Renal cortex interstitium (tissue), 11 donors: ENCODE data around the gene TFCP2. TPM values are rescaled to one million over a fixed set of nuclear protein-coding genes. Genes with fewer than 3 reads are reported as not detected.
A peak's percentile ranks its signal among the peaks of the same experiment; 100 is the strongest.

Experiments
- DNase-seq, 11 donors: peaks; one replicate each; pipeline ENCODE4 v3.0.0-alpha.2; 2013; ENCODE audit warnings: low read depth in 9 of 11, low spot score in 4 of 11; ENCODE audit errors: extremely low read depth in 1 of 11
- polyA plus RNA-seq, 3 donors: library from polyadenylated mRNA; unstranded; fragments of 120-200 nt; gene quantifications; one replicate each; pipeline ENCODE4 v1.2.1, GENCODE V29; 2013; ENCODE audit not compliant: insufficient read length in 3 of 3

The TFCP2 gene
- polyA plus RNA-seq, 3 donors = 53.0 to 55.1 (median 54.1) TPM

DNA sequence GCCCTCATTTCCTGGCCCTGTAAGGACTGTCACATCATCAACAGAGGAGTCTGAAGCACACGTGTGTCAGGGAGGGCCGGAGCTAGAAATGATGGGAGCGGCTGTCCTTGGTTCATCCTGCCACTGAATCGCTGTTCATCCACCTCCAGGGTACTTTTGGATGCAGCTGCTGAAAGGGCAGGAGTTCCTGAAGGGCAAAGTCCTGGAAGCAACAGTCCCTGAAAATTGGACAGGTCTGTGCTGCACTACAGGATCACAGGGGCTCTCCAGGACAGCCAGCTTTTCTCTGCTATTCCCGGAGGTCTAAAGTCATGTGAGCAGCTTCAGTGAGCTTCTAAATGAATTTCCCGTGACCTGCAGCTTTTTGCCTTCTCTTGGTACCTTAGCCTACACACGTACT is 27.2 kb upstream of the TFCP2 start:
- no peak for DNase-seq

DNA sequence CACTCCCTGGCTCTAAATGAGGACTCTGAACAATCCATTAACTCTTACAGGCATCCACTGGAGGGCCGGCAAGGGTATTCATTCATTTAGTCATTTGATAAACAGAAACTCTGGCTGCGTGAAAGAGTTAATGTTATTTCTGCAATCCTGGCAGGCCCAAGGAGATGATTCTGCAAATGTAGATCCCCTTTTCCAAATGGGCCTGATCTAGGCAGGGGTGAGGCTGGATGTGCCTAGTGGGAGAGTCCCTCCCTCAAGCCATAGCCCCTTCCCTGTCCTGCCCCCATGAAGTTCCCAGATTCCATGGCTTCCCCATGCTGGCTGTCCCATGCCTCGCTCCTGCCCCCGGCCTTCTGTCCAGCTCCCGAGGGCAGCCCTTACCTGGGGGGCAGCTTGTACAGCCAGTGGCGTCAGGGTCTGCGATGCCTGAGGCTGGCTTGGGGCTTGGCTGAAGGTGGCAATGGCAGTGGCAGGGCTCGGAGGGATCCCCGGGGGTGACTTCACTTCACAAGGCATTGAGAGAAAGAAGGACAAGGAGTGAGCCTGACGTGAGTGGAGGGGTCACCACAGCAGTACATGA is 26.5 kb upstream of the TFCP2 start:
- no peak for DNase-seq

DNA sequence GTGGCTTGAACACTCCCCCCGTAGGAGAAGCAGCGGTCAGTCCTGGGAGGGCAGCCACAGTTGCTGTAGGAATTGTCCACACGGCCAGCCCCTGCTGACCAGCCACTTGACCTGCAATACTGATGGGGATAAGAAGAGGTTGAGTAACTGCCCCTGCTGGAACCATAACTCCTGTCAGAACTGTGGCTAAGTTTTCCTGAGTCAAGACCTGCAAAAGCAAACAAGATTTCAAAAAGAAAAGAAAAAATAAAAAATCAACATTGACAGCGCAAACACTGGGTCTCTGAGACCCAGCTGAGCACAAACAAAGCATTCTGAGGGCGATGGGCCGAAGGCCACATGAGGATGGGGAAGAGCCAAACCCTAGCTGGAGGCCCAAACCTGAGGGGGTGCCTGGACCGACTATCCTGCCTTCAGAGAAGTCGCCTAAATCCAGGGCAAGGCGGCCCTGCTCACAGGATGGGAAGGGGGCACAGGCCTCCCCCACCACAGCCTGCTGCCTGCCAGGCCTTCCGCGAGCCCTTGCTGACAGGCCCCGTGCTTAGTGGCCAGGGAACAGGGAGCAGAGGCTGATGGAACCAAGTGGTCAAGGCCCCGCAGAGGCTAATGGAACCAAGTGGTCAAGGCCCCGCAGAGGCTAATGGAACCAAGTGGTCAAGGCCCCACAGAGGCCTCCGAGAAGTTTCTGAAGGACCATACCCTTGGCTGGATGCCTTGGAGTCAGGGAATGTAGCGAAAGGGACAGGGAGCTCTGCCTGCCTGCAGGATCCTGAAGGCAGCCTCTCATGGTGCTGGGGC is 25.8 kb upstream of the TFCP2 start:
- DNase-seq = no peak

DNA sequence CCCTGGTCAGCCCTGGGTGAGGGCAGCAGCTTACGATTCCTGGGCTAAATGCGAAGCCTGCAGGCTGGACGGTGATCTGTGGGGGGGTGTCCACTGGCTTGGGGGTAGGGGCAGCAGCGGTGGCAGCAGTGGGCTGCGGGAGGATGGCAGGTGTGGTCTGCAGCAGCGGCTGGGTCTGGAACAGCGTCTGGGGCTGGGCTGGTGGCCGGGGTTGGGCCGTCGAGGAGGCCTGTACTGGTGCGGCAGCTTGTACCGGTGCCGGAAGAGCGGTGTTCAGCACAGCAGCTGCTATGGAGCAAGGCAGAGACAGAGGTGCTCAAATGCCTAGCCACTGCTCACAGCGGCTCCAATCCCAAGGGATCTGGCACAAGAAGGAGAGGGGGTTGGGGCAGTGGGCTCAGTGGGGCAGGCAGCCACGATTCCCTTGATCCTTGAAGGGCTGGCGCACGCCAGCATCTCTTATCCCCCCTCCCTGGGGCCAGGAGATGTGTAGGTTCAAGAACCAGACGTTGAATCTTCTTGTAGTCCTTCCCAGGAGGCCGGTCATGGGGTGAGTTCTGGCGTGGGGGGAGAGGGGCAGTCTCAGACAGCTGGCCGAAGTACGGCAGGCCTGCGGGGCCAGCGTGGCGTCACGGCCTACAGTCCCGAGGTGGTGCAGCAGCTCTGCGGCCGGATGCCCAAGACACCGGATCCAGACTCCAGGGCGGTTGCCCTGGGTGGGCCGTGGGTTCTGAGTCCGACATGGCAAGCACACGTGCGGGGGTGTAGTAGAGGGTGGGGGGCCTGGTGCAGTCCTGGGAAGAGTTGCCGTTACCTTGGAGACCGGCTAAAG is 25.0 kb upstream of the TFCP2 start:
- DNase-seq = no peak

DNA sequence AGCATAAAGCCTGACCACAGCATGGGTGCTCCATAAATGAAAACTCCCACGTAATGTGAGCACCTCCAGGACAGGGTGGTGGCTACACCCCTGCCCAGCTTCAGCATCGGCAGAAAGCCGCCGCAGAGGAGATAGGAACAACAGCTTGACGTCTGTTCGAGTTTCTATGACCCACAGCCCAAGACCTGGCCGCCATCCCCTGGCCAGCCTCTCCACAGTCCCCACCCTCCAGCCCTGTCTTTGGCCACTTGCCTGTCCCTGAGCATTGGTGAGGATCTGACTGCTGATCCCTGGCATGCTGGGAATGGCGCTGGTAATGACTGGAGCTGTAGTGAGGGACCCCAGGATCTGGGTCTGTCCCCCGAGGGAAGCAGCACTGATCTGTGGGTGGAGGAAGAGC is 23.6 kb upstream of the TFCP2 start:
- no peak for DNase-seq

DNA sequence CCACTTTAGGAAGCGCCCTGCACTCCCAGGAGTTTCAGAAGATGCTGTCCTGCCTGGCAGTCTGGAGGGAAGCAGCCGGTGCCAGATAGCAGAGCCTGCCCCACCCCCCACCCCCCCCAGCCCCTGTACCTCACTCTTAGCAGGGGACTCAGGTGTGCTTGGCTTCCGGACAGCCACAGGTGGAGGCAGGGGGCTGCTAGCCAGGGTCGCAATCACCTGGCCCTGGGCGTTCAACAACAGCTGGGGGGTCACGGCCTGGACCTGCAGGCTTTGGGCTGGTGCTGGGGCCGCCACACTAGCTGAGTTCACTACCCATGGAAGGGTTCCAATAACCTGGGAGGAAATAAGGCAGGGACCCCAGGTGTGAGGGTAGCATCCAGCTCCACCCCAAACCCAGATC is 22.9 kb upstream of the TFCP2 start:
- DNase-seq = no peak

DNA sequence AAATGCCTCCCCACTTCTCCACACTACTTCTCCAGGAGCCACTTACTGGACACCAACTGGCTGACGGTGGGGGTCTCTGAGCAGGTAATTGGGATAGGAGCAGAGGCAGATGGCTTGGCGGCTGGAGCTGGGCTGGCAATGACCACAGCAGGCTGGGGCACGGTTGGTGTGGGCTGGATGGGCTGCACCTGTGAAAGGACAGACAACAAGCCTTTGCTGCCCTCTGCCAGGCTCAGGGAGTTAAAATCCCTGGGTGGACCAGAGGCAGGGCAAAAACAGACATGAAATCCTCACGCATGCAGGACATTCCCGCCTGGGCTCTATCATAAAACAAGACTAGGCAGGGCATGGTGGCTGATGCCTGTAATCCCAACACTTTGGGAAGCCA is 19.3 kb upstream of the TFCP2 start:
- no peak for DNase-seq

DNA sequence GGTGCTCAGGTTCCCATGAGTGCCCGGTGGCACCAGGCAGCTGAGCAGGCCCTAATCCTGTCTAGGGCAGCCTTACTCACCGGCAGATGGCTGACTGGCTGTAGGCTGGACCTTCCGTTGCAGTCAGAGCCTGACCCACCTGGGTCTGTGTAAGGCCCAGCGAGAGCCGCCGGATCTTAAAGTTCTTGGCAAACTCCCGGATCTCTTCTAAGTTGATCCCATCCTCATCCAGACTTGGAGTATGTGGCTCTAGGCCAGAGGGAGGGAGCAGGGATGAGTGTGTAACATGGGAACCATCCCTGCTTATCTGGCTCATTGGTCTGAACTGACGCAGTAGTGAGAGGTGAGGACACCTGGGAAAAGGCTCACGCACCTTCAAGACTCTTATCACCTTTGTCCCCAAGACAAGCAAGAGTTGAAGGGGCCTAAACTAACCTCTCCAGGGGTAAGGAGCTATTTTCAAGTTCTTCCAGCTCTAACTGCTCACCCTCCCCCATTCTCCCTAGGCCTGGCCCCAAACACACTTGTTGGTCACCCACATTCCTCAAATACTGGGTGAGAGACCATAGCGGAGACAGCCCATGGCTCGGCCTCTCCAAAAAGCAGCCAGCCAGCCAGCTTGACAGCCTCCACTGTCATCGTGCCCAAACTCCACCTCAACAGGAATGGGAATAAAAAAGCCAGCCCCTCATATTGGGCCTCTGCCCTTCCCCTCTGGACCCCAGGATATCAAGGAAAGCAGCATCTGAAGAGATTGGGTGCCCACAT is 18.8 kb upstream of the TFCP2 start:
- no peak for DNase-seq

DNA sequence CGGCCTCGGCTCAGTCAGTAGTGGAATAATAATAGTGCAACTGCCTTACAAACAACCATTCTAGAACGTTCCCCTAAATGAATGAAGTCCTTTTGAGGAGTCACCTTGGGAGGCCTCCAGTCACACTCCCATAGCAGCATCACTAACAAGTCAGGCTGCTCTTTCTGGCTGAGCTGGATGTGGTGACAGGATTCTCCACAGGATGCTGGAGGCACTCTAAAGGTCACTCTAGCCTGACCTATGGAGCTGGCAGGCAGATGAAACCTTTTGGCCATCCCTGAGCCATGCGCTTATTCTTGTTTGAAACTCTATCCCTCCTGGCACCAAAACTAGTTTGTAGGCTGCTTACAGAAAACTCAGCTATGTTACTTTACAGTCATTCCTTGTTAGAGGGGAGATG is 17.9 kb upstream of the TFCP2 start:
- no peak for DNase-seq

DNA sequence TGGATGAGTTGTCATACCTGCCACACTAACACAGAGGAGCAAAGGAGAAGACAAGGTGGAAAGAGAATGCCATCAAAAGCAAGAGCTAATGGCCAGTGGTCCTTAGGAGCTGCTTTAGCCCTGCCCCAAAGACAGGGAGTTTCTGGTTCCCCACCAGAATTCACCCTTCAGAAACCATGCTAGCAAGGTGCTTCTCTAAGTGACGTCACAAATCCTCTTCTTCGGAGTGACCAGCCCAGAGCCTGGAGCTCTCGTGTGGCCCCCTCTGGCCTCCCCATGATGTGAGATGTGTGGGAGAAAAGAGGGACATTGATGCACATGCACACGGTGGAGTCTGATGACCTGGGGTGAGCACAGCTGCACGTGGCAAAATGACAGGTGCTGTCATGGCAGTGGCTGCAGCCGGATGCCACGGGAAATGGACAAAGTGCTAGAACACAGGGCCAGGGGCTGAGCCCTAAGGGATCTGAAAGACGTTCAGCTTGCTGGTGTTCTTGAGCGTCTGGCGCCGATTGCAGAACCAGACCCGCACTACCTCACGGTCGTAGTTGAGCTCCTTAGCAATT is 16.9 kb upstream of the TFCP2 start:
- no peak for DNase-seq

DNA sequence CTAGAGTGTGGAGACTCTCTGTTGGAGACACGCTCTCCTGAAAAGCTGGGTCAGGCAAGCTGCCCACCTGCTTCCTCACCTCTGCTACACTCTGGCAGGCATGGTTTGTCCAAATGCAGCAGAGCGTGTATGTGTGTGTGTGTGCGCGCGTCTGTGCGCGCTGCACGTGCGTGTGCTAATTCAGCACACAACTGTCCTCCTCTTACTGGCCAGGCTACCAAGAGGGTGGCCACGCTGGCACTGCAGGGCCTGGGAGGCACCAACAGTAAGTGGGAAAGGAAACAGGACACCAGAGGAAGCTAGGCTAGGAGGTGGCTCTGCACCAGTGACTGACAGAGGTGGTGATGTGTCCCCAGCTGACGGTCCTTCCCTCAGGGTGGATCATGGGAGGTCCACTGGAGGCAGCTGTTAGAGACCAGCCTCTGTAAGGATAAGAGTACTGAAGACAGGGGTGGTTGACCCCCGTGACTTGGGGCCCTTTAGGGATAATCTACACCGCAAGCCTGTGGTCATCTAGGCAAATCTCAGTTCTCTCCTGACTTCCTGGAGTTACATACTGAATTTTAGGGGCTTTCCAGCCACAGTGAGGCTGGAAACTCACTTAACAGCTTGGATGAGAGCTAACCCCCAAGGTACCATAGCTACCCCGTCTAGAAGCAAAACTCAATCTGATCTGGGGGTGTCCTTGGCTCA is 15.6 kb upstream of the TFCP2 start:
- no peak for DNase-seq

DNA sequence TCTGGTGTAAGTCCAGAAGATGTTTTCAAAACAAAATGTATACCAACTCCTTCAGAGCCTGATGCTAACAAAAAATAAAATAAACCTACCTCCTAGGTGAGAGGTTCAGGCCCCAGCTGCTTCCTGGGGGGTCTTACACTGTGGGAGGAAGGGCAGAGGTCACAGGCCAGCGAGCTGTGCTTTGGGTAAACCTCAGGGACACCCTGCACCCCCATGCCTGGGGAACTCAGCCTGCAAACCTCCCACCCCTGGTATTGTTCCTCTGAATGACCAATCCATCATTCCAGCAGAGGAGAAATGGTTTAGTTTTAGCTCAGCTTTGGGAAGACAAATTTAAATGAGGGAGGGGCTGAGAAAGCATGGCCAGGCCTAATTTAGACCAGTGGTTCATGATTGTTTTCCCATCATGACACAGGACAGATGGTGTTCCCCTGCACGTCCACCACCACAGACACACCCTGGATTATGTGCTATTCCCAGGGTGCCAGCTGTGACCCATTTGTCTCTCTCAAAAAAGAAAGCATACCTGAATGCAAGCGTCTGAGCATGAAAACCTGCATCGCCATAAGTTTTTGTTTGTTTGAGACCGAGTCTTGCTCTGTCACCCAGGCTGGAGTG is 14.5 kb upstream of the TFCP2 start:
- no peak for DNase-seq

DNA sequence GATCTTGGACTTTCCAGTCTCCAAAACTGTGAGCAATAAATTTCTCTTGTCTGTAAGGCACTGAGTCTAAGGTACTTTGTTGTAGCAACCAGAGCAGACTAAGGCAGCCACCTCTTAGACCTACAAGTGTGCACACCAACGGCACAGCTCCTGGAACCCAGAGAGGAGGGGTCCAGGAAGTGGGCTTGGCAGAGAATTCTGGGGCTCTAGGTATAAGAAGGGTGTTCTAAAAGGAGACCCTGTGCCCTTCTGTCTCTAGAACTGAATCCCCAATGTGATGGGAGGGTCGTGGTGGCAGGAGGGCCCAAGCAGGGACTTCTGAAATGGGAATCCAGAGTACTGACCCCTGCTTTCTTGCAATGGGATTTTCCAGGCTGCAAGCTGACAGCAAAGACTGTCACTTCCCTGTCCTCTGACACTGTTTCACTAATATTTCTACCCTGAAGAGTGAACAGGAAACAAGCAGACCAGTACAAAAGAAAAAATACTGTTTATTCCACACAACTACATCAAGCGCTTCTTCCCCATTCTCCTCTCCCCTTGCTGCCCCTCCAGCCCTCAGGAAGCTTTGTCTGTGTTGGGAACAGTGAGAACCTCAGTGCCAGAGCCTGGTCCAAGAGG is 13.6 kb upstream of the TFCP2 start:
- DNase-seq = no peak

DNA sequence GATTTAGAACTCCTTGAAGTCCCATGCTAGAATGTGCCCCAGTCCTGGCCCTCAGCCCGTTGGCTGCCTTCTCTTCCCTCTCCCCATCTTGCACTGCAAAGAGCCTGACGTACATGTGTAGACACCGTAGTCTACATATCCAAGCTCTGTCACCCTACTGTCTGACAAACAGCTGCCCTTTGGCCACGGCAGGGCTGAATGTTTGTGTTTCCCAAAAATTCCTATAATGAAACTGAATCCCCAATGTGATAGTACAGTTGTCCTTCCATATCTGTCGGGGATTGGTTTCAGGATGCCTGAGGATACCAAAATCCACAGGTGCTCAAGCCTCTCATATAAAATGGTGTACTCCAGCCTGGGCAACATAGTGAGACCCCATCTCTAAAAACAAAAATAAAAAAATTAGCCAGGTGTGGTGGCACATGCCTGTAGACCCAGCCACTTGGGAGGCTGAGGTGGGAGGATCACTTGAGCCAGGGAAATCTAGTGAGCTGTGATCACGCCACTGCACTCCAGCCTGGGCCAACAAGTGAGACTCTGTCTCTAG is 12.3 kb upstream of the TFCP2 start:
- DNase-seq = no peak

DNA sequence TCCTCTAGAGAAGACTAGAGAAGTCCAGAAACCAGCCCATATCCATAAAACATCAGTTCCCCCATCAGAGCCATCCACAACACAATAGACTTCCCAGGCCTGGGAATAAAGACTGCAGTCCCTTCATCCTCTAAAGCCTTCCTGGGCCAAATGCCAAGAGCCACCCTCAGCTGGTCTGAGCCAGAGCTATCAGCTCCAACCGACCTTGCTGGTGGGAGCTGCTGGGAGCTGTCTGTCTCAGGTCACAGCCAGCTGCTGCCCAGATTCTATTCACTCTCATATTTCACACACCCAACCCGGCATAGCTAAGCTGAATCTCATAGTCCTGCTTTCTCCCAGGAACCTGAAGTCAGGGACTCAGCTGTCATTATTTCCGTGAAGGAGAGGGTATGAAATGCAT is 10.9 kb upstream of the TFCP2 start:
- DNase-seq = peak in 9 of 11 donors; percentile 25 to 68 (median 54)

DNA sequence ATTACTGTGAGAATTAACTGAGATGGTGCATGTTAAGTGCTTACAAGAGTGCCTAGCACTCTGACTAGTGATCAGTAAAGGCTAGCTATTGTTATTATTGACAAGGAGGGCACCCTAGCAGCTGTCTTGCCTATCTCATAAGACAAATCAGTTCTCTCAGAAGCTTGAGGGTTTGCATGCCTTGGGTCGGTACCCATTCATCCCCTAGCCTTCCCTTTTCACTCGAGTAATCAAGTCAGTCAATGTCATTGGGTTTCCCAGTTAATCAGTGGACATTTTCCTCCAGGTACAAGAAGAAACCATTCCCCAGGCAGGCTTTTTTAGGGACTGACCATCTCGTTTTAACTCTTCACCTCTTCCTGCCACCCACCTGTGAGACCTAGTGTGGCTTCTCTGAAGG is 10.4 kb upstream of the TFCP2 start:
- DNase-seq = no peak

DNA sequence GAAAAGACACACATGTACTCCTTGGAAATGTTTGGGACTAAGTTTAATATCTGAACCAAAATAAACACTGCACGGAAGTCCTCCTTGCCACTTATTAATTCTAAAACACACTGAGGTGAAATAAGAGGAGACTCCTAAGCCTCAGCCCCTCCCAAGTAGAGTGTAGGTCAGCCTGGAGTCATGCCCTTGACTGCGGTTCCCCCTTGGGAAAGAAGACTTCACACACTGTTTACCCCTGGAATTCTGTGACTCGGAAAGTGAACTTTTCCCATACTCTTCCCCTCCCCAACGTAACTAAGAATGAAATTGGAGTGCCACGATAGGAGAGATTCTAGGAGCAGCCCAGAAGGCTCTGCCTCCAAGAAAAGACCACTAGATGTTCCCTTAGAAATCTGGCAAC is 8.6 kb upstream of the TFCP2 start:
- no peak for DNase-seq

DNA sequence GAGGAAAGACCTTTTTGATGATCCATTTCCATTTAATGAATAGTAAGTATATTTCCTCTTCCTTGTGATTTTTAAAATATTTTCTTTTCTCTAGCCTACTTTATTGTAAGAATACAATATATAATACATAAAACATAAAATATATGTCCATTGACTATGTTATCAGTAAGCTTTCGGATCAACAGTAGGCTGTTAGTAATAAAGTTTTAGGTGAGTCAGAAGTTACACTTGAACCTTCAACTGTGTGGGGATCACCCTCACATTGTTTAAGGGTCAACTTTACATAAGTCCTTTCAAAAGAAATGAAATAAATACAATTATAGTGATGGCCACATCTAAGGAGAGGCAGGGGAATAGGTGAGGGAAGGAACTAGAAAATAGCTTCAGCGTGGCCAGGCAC is 5.0 kb upstream of the TFCP2 start:
- no peak for DNase-seq
